ENCODE data around the gene SNCAIP.

The SNCAIP gene

DNA sequence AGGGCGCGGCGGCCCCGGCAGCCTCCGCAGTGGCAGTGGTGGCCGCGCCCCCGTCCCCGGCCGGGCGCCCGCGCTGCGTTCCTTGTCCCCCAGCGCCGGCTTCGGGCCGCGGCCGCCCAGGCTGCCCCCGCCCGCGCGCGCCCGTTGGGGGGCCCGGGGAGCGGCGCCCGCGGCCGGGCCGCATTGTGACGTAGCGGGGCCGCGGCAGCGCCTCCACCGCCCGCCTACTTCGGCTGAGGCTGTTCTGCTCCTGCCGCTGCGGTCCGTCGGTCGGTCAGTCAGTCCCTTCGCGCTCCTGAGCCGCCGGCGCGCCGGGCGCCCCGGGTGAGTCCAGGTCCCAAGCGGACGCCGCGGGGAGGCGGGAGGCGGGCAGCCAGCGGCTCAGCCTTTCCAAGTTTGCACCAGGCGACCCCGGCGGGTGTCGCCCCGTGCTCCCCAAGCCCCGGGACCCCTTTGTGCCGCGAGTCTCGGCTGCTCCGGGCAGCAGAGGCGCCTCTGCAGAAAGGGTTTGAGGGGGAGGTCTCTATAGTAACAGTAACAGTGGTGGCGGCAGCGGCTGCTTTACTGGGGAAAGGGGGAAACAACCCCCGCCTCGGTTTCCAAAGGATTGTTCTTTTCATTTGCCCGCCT lies at the start of gene SNCAIP:
Gene SNCAIP, plus strand, starts transcription at position 277 of the 630 bp plus-strand sequence. CDS start 78,898 bp downstream, outside the sequence.
- TF ChIP-seq CTCF (IDR thresholded peaks at IDR 0.05) = no peak
- no peak within 1 kb of the TSS for H3K9ac ChIP-seq
- H3K79me2 ChIP-seq = no peaks in the 10 kb centered on the region
- H3K4me2 ChIP-seq (ENCODE audit: low read length) = peak within 1 kb of the TSS; percentile 83
- H3K4me3 ChIP-seq (ENCODE audit: low read depth, low read length) = peak within 1 kb of the TSS; percentile 62
- no peak within 1 kb of the TSS for H3K27ac ChIP-seq
- no peaks in the 10 kb centered on the region for H3K27me3 ChIP-seq (ENCODE audit: control insufficient read depth, insufficient read depth, low read length)
- H3K4me1 ChIP-seq = no peaks in the 10 kb centered on the region
- H3K9me3 ChIP-seq (ENCODE audit: control insufficient read depth, low read length) = no peaks in the 10 kb centered on the region
- H3K36me3 ChIP-seq (ENCODE audit: control insufficient read depth, insufficient read depth, low read length) = no peaks in the 10 kb centered on the region
- peak within 1 kb of the TSS; percentile 47 for H2AFZ ChIP-seq

GRCh38 chr5:122263352-122264030 lies 48.5 kb upstream of the SNCAIP start:
- H3K9me3 ChIP-seq (ENCODE audit: control insufficient read depth, low read length) = no peaks in the 10 kb centered on the region
- no peak overlapping the region for H3K9ac ChIP-seq
- H3K27ac ChIP-seq = no peak overlapping the region
- TF ChIP-seq CTCF (IDR thresholded peaks at IDR 0.05) = no peak
- no peaks in the 10 kb centered on the region for H3K36me3 ChIP-seq (ENCODE audit: control insufficient read depth, insufficient read depth, low read length)
- H3K4me1 ChIP-seq = no peaks in the 10 kb centered on the region
- H3K4me2 ChIP-seq (ENCODE audit: low read length) = no peak overlapping the region
- H3K27me3 ChIP-seq (ENCODE audit: control insufficient read depth, insufficient read depth, low read length) = no peaks in the 10 kb centered on the region
- H3K4me3 ChIP-seq (ENCODE audit: low read depth, low read length) = no peak overlapping the region
- H3K79me2 ChIP-seq = no peaks in the 10 kb centered on the region
- H2AFZ ChIP-seq = no peak overlapping the region

GRCh38 chr5:122264610-122265009 lies 47.4 kb upstream of the SNCAIP start:
- H3K79me2 ChIP-seq = no peaks in the 10 kb centered on the region
- no peak overlapping the region for H2AFZ ChIP-seq

GRCh38 chr5:122267185-122267584 lies 44.9 kb upstream of the SNCAIP start:
- Histone ChIP-seq H3K36me3 (ENCODE audit: control insufficient read depth, insufficient read depth, low read length) (no peaks in the 10 kb centered on the region), H3K9me3 (ENCODE audit: control insufficient read depth, low read length) (no peaks in the 10 kb centered on the region), H3K4me3 (ENCODE audit: low read depth, low read length) (no peak overlapping the region), H2AFZ (no peak overlapping the region), H3K9ac (no peak overlapping the region), H3K4me1 (no peaks in the 10 kb centered on the region), H3K79me2 (no peaks in the 10 kb centered on the region), H3K27ac (no peak overlapping the region), H3K27me3 (ENCODE audit: control insufficient read depth, insufficient read depth, low read length) (no peaks in the 10 kb centered on the region), H3K4me2 (ENCODE audit: low read length) (no peak overlapping the region)
- no peak for TF ChIP-seq CTCF (IDR thresholded peaks at IDR 0.05)

More at GRCh38 chr5:122264610-122265009, 47.4 kb upstream of the SNCAIP start:
- TF ChIP-seq CTCF (IDR thresholded peaks at IDR 0.05) = no peak
- Histone ChIP-seq H3K4me3 (ENCODE audit: low read depth, low read length) (no peak overlapping the region), H3K4me2 (ENCODE audit: low read length) (no peak overlapping the region), H3K36me3 (ENCODE audit: control insufficient read depth, insufficient read depth, low read length) (no peaks in the 10 kb centered on the region), H3K27ac (no peak overlapping the region), H3K27me3 (ENCODE audit: control insufficient read depth, insufficient read depth, low read length) (no peaks in the 10 kb centered on the region), H3K9ac (no peak overlapping the region), H3K4me1 (no peaks in the 10 kb centered on the region), H3K9me3 (ENCODE audit: control insufficient read depth, low read length) (no peaks in the 10 kb centered on the region)

All from parathyroid adenoma (tissue), 2 donors.